Heart left ventricle (tissue), 16 donors: ENCODE results near the gene ZCWPW1. TPM values are rescaled to one million over a fixed set of nuclear protein-coding genes. Genes with fewer than 3 reads are reported as not detected.

ENCODE experiments used
- ATAC-seq, 4 donors: fragments of 200-7000 bp; cut with Tn5 transposase; one replicate each; pipeline ENCODE4 v1.9.1; 2020 to 2022; ENCODE audit warnings: moderate library complexity in 4 of 4, mild to moderate bottlenecking in 3 of 4, moderate number of reproducible peaks in 1 of 4
- DNase-seq, 5 donors: peaks; one replicate each; pipeline ENCODE4 v3.0.0-alpha.2; 2020
- H3K27ac ChIP-seq, 12 donors: fragments of 200-600 bp; sonication (generic) in 4 of 12; one replicate each; pipeline versions ENCODE4 v1.5.0 to v1.8.0; 2016 to 2022; ENCODE audit warnings: mild to moderate bottlenecking in 2 of 12
- H3K27me3 ChIP-seq, 9 donors: fragments of 200-600 bp; sonication (generic) in 2 of 9; one replicate each; pipeline versions ENCODE4 v1.5.1 to v1.8.0; 2016 to 2022; ENCODE audit warnings: mild to moderate bottlenecking in 3 of 9
- H3K36me3 ChIP-seq, 9 donors: fragments of 200-600 bp; sonication (generic) in 2 of 9; one replicate each; pipeline versions ENCODE4 v1.5.0 to v1.8.0; 2018 to 2022; ENCODE audit warnings: mild to moderate bottlenecking in 2 of 9
- H3K4me1 ChIP-seq, 12 donors: fragments of 200-600 bp; sonication (generic) in 4 of 12; one replicate each; pipeline versions ENCODE4 v1.5.0 to v1.8.0; 2016 to 2022; ENCODE audit warnings: mild to moderate bottlenecking in 3 of 12
- H3K4me3 ChIP-seq, 12 donors: fragments of 200-600 bp; sonication (generic) in 4 of 12; one replicate each; pipeline versions ENCODE4 v1.5.0 to v1.8.0; 2017 to 2022; ENCODE audit warnings: mild to moderate bottlenecking in 9 of 12, moderate library complexity in 4 of 12
- H3K9me3 ChIP-seq, 12 donors: fragments of 200-600 bp; sonication (generic) in 4 of 12; one replicate each; pipeline versions ENCODE4 v1.5.0 to v1.8.0; 2016 to 2022; ENCODE audit warnings: mild to moderate bottlenecking in 1 of 12
- POLR2A ChIP-seq, 2 donors: fragments of 450-650 bp; IDR thresholded peaks; one replicate each; pipeline ENCODE4 v1.6.1; 2017; ENCODE audit warnings: antibody characterized with exemption in 2 of 2, mild to moderate bottlenecking in 2 of 2, moderate library complexity in 2 of 2
- WGBS, 4 donors: extraction: QIAGEN DNeasy Blood & Tissue Kit in 2 of 4; methylation state at CpG; one replicate each; pipeline versions ENCODE4 v1.1.5 to v1.1.7; 2013 to 2018; 5-methylcytosine and 5-hydroxymethylcytosine counted together
- intact Hi-C, 10 donors: fragments of 100-400 bp; cut with DNase I; formaldehyde crosslinking; loops; one replicate each; pipeline versions ENCODE4 v1.11.1 to v1.14.2; 2022
- polyA plus RNA-seq, 2 donors: library from polyadenylated mRNA; stranded (reverse); fragments of 200-250 nt; gene quantifications; one replicate each; pipeline ENCODE4 v1.2.3, GENCODE V29; 2013
- total RNA-seq, 9 donors: library from RNA; depleted of rRNA in 2 of 9; stranded (reverse); fragments of >200 nt in 2 of 9; fragmentation: NEBNext Ultra II Directional in 3 of 9; extraction: Animal tissue kit (Norgen Biotek cat#: 25700) in 3 of 9; gene quantifications; one replicate each; pipeline versions ENCODE4 v1.1.0 to v1.2.4, GENCODE V29; 2016 to 2023
- TF ChIP-seq, protein P1 (sequence below), 12 donors: fragments of 200-600 bp; sonication (generic) in 4 of 12; IDR thresholded peaks; one replicate each; pipeline versions ENCODE4 v1.5.0 to v1.8.0; 2018 to 2022; ENCODE audit warnings: antibody characterized with exemption in 12 of 12, mild to moderate bottlenecking in 5 of 12
- donor health status: ischemic (EF 13 %, LVEDD 7.1; RV severe dilation, severe dysfunction).
- donor health status: healthy with polysubstance abuse.
- donor health status: DM: no; HTN: yes; CAD: no.
- donor health status: DM: no; HTN: no; CAD: no.
- donor health status: ischemic (EF 25% LVEDD 6.9; RV normal size, moderate dysfunction).
- donor health status: ischemic (EF 25% LVEDD 5.7; RV mildly dilated, moderate dysfunction).
- donor health status: healthy.
- donor health status: DM: yes; HTN: yes; CAD: no.
- donor health status: ischemic (EF 35%, LVEDD 5.7; RV mildly dilated, moderate dysfunction).
- donor health status: nonischemic (EF 11% LVEDD 7.7; RV severe dilation, severe dysfunction).
- donor health status: DM: yes; HTN: yes; CAD: no.
- donor health status: PGD.
- donor health status: ischemic (EF 29% LVEDD 5.4; RV normal size, mild dysfunction).
- donor health status: nonischemic (EF 23%, LVEDD 6.1; RV moderate dilation, normal function).

The ZCWPW1 gene
- total and polyA plus RNA-seq, 11 donors: 2.8 to 6.4 (median 4.0) TPM

DNA sequence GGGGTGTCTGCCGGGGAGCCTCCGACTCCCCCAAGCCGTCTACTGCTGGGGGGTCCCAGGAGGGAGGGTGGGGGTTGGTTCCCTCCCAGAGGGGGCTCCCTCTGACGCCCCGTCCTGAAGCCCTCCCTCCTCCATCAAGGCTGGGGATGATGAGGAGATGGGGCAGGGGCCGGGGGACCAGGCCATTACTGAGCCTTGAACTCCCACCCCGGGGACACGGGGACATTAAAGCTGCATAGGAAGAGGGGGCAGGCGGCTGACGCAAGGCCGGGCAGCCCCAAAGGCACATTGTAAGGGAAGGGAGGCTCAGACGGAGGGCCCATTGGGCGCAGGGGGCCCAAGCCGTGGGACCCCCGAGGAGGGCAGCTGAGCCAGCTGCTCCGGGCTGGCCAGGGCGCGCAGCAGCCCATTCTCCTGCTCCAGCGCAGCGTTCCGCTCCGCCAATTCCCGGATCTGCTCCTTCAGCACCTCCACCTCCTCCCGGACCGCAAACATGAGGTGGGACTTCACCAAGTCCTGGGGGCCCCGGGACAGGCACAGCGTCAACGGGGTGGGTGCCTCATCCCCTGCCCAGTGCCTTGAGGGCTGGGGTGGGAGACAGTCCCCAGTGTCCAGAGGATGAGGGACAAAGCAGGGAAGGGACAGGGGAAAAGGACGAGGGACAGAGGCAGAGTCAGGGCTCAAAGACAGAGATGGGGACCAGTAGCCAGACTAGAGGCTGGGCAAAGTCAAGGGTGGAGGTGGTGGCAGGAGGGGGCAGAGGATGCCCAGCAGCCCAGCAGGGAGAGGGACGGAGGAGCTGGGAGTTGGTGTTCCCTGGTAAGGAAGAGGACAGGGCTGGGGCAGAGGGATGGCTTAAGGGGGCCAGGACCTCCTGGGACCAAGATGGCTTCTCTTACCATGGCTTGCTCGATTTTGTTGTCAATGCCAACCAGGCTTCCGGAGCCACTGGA, 38.4 kb upstream of the ZCWPW1 start:
- H3K36me3 ChIP-seq: peaks cover 0 to 66% (median 28%) of the 10 kb centered on the region in 9 donors
- no peak for TF ChIP-seq POLR2A (IDR thresholded peaks at IDR 0.05)
- TF ChIP-seq, protein P1, sequence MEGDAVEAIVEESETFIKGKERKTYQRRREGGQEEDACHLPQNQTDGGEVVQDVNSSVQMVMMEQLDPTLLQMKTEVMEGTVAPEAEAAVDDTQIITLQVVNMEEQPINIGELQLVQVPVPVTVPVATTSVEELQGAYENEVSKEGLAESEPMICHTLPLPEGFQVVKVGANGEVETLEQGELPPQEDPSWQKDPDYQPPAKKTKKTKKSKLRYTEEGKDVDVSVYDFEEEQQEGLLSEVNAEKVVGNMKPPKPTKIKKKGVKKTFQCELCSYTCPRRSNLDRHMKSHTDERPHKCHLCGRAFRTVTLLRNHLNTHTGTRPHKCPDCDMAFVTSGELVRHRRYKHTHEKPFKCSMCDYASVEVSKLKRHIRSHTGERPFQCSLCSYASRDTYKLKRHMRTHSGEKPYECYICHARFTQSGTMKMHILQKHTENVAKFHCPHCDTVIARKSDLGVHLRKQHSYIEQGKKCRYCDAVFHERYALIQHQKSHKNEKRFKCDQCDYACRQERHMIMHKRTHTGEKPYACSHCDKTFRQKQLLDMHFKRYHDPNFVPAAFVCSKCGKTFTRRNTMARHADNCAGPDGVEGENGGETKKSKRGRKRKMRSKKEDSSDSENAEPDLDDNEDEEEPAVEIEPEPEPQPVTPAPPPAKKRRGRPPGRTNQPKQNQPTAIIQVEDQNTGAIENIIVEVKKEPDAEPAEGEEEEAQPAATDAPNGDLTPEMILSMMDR (IDR thresholded peaks at IDR 0.05): no peak
- H3K27me3 ChIP-seq: no peaks in the 10 kb centered on the region
- no peak overlapping the region for H3K4me3 ChIP-seq
- peak overlapping the region in 10 of 12 donors; percentile 49 to 86 (median 74) for H3K27ac ChIP-seq
- peaks cover 3 to 56% (median 27%) of the 10 kb centered on the region in 12 donors for H3K4me1 ChIP-seq
- H3K9me3 ChIP-seq: no peaks in the 10 kb centered on the region
- intact Hi-C loops: loop anchor here in 9 of 10 donors (5.0 to 10.0 kb wide), 8 partner anchors 90 to 260 kb away; partner anchors contain the start of genes GIGYF1 (in 6 of the 9), EPO (in 1 of the 9) and POP7 (in 1 of the 9)
- peak in 1 of 4 donors; percentile 3 for ATAC-seq
- 63 to 77% (median 71%) methylated on average over 22 to 32 of the region's 32 CpGs for WGBS, 4 donors
- DNase-seq: no peak

- Histone ChIP-seq H3K9me3 (no peaks in the 10 kb centered on the region), H3K27ac (peak overlapping the region in 11 of 12 donors; percentile 38 to 86 (median 72)), H3K36me3 (peaks cover 0 to 61% (median 21%) of the 10 kb centered on the region in 9 donors), H3K4me3 (peak overlapping the region in 3 of 12 donors; percentile 3 to 15 (median 11)), H3K4me1 (peaks cover 3 to 48% (median 26%) of the 10 kb centered on the region in 12 donors), H3K27me3 (no peaks in the 10 kb centered on the region)
- ATAC-seq (peak; percentile 88 to 92 (median 90)), DNase-seq (peak; percentile 81 to 89 (median 86))
- no peak for TF ChIP-seq POLR2A (IDR thresholded peaks at IDR 0.05)
- TF ChIP-seq, protein P1 (IDR thresholded peaks at IDR 0.05): peak; percentile 55 to 84 (median 69)
- intact Hi-C loops: loop anchor here in 9 of 10 donors (5.0 to 10.0 kb wide), 8 partner anchors 91 to 261 kb away; partner anchors contain the start of genes GIGYF1 (in 6 of the 9), EPO (in 1 of the 9) and POP7 (in 1 of the 9)
- 8 to 12% (median 11%) methylated on average over 6 to 17 of the region's 17 CpGs for WGBS, 4 donors
These were observed 37.3 kb upstream of the ZCWPW1 start for GRCh38 chr7:100465702-100466311.

- Histone ChIP-seq H3K27ac (peak overlapping the region in 5 of 12 donors; percentile 49 to 77 (median 77)), H3K9me3 (no peaks in the 10 kb centered on the region), H3K27me3 (no peaks in the 10 kb centered on the region), H3K4me1 (peaks cover 3 to 47% (median 26%) of the 10 kb centered on the region in 12 donors), H3K36me3 (peaks cover 0 to 56% (median 22%) of the 10 kb centered on the region in 9 donors), H3K4me3 (no peak overlapping the region)
- intact Hi-C loops: loop anchor here in 9 of 10 donors (5.0 to 10.0 kb wide), 8 partner anchors 92 to 262 kb away; partner anchors contain the start of genes GIGYF1 (in 6 of the 9), EPO (in 1 of the 9) and POP7 (in 1 of the 9)
- no peak for TF ChIP-seq POLR2A (IDR thresholded peaks at IDR 0.05)
- TF ChIP-seq, protein P1 (IDR thresholded peaks at IDR 0.05): no peak
- ATAC-seq (no peak), DNase-seq (no peak)
- 66 to 74% (median 70%) methylated on average over 8 of the region's 8 CpGs for WGBS, 4 donors
These were observed 36.8 kb upstream of the ZCWPW1 start for GRCh38 chr7:100465299-100465698.
